ENCODE measurements around the gene RPRD1B. TPM values are rescaled to one million over a fixed set of nuclear protein-coding genes. Genes with fewer than 3 reads are reported as not detected.
A peak's percentile ranks its signal among the peaks of the same experiment; 100 is the strongest.

Gene RPRD1B
- total and polyA plus RNA-seq, 2 of the 8 experiments (the other 6 are each of a cell fraction or from before 2014, with no cell fraction given): 10.3 to 20.9 TPM

DNA sequence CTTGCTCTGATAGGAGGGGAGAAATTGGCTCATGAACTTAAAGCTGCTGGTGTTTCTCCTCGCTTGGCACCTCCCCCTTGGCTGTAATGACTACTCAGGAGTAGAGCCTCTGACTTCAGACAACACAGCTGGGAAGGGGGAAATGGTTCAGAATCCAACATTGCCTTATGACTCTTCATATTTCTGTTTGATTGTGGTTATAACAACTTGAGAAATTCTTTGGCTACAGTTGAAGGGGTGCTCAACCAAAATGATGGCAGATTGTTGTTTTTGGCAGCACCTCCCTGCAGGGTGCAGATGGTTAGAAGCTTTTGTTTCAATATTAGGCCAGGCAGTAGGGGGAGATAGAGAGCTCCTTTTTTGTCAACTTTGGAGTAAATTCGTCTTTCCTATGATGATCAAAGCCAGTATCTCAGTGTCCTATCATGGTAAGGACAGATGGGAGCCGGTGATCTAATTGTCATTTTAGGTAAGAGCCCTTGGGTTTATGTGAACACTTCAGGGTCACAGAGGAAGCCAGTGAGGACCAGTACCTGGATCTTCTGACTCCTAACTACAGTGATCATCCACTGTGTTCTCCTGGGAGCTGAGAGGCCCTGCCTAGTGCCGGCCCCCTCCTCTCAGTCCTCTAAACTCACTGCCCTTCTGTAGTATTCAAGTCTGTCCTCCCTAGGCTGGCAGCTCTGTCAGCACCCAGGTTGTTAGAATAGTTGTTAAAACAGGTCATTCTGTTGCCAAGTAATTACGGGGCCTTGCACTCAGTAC lies 39.9 kb downstream of the RPRD1B start:
- H3K9me3 ChIP-seq (ENCODE audit: insufficient read depth in 2 of 2, low read depth in 1 of 2, low read length in 1 of 2): no peaks in the 10 kb centered on the region
- H3K23ac ChIP-seq (ENCODE audit: insufficient read length): no peak overlapping the region
- peaks cover 8% of the 10 kb centered on the region for H3K79me1 ChIP-seq (ENCODE audit: low read depth, low read length)
- no peak overlapping the region for H2BK15ac ChIP-seq (ENCODE audit: low read length)
- H3K18ac ChIP-seq (ENCODE audit: extremely low read depth, low read length): no peak overlapping the region
- H3K4me3 ChIP-seq (ENCODE audit: extremely low read depth in 1 of 4, insufficient read depth in 2 of 4, low read depth in 3 of 4, low read length in 4 of 4): no peak overlapping the region
- H3K9ac ChIP-seq (replicated peaks in 1 of 4; ENCODE audit: extremely low read depth in 1 of 4, low read depth in 3 of 4, low read length in 3 of 4): no peak overlapping the region
- no peak overlapping the region for H3K56ac ChIP-seq (replicated peaks; ENCODE audit: insufficient read length, low read depth, low read length)
- H3K23me2 ChIP-seq (ENCODE audit: low read depth, low read length): no peaks in the 10 kb centered on the region
- 65% methylated on average over 5 of the region's 5 CpGs; no CpG with 5 or more reads in 1 of the 2 experiments for WGBS, 2 experiments (ENCODE audit: extremely low coverage in 1 of 2, insufficient coverage in 1 of 2, insufficient read length in 1 of 2, insufficient replicate concordance in 2 of 2, low coverage in 1 of 2, low lambda C conversion rate in 2 of 2, missing lambda C conversion rate in 1 of 2)
- TF ChIP-seq USF2 (IDR thresholded peaks at IDR 0.05; ENCODE audit: low read length) (no peak), RAD21 (IDR thresholded peaks at IDR 0.05 in 1 of 2, conservative IDR thresholded peaks at IDR 0.05 in 1 of 2; ENCODE audit: low read depth in 2 of 2, low read length in 2 of 2) (peak; percentile 49 to 62), RXRA (IDR thresholded peaks at IDR 0.05; ENCODE audit: insufficient read depth, low read depth, low read length) (no peak), KDM4A (IDR thresholded peaks at IDR 0.05; ENCODE audit: low read depth, low read length, severe bottlenecking) (no peak)
- TF ChIP-seq, protein P1, sequence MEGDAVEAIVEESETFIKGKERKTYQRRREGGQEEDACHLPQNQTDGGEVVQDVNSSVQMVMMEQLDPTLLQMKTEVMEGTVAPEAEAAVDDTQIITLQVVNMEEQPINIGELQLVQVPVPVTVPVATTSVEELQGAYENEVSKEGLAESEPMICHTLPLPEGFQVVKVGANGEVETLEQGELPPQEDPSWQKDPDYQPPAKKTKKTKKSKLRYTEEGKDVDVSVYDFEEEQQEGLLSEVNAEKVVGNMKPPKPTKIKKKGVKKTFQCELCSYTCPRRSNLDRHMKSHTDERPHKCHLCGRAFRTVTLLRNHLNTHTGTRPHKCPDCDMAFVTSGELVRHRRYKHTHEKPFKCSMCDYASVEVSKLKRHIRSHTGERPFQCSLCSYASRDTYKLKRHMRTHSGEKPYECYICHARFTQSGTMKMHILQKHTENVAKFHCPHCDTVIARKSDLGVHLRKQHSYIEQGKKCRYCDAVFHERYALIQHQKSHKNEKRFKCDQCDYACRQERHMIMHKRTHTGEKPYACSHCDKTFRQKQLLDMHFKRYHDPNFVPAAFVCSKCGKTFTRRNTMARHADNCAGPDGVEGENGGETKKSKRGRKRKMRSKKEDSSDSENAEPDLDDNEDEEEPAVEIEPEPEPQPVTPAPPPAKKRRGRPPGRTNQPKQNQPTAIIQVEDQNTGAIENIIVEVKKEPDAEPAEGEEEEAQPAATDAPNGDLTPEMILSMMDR (IDR thresholded peaks at IDR 0.05; ENCODE audit: control extremely low read depth in 1 of 3, insufficient read depth in 1 of 3, low read depth in 1 of 3, low read length in 3 of 3): peak in 2 of 3 experiments; percentile 69 to 78; a peak in 3 of 4 replicates
- no peak overlapping the region for H3K14ac ChIP-seq (ENCODE audit: insufficient read length)
- no peak overlapping the region for H4K5ac ChIP-seq (ENCODE audit: insufficient read length, low read depth, low read length)
- H2AK5ac ChIP-seq (ENCODE audit: low read depth, low read length): no peak overlapping the region
- H2BK12ac ChIP-seq (ENCODE audit: low read depth, low read length): no peak overlapping the region
- DNase-seq (ENCODE audit: low read depth in 1 of 2, low spot score in 2 of 2) (peak in 1 of 2 experiments; percentile 66), FAIRE-seq (peak; percentile 81)
- H3K4me1 ChIP-seq (replicated peaks in 1 of 4; ENCODE audit: control insufficient read depth in 3 of 4, insufficient read depth in 4 of 4, low read length in 3 of 4): 0 out of 7 replicates have a peak, but pooled peaks cover 0 to 2% (median 0%) of the 10 kb centered on the region in 4 experiments
- H2AFZ ChIP-seq (ENCODE audit: low read length): no peak overlapping the region
- H4K91ac ChIP-seq (replicated peaks; ENCODE audit: insufficient read length, low read length): no peak overlapping the region
- H3K79me2 ChIP-seq (ENCODE audit: control insufficient read depth in 1 of 2, insufficient read depth in 2 of 2, low read length in 2 of 2): peaks cover 0 to 9% of the 10 kb centered on the region in 2 experiments; a peak in 2 of 4 replicates
- H4K20me1 ChIP-seq (replicated peaks in 1 of 2; ENCODE audit: control insufficient read depth in 1 of 2, insufficient read depth in 2 of 2, low read length in 2 of 2): peaks cover 0 to 6% of the 10 kb centered on the region in 2 experiments
- no peak overlapping the region for H2BK120ac ChIP-seq (replicated peaks; ENCODE audit: low read depth, low read length)
- H2BK5ac ChIP-seq (ENCODE audit: low read depth, low read length): no peak overlapping the region
- ChIA-PET CTCF (ENCODE audit: partially characterized antibody) (interaction anchor here (0.6 to 6.6 kb wide), 48 partner anchors 9 to 1794 kb away, joined by 3 to 109 read pairs (median 4); no protein-coding TSS in a partner anchor), POLR2A (ENCODE audit: partially characterized antibody) (interaction anchor here (0.6 to 1.6 kb wide), 3 partner anchors 22 to 122 kb away, joined by 3 to 4 read pairs (median 3); no protein-coding TSS in a partner anchor)
- H3K4me2 ChIP-seq (ENCODE audit: insufficient read depth in 1 of 2, low read depth in 2 of 2, low read length in 2 of 2): no peak overlapping the region
- no peak overlapping the region for H3K27ac ChIP-seq (ENCODE audit: low read depth, low read length)
- no peak overlapping the region for H2BK20ac ChIP-seq (ENCODE audit: low read length)
- H3K36me3 ChIP-seq (ENCODE audit: control insufficient read depth in 2 of 4, insufficient read depth in 4 of 4, low read length in 3 of 4): peaks cover 2 to 32% (median 18%) of the 10 kb centered on the region in 4 experiments
- no peak overlapping the region for H3K4ac ChIP-seq (replicated peaks; ENCODE audit: insufficient read length, low read depth, low read length)
- H4K8ac ChIP-seq (ENCODE audit: extremely low read depth, insufficient read depth, low read length): no peak overlapping the region
- no peaks in the 10 kb centered on the region for H3K27me3 ChIP-seq (replicated peaks in 1 of 4; ENCODE audit: control insufficient read depth in 3 of 4, extremely low read depth in 1 of 4, insufficient read depth in 3 of 4, low read length in 3 of 4)
